Measurements from ENCODE around the gene B4GALT5. TPM values are rescaled to one million over a fixed set of nuclear protein-coding genes. Genes with fewer than 3 reads are reported as not detected.

Gene B4GALT5
- total and polyA plus RNA-seq, 9 donors: 18.4 to 45.6 (median 37.5) TPM

DNA sequence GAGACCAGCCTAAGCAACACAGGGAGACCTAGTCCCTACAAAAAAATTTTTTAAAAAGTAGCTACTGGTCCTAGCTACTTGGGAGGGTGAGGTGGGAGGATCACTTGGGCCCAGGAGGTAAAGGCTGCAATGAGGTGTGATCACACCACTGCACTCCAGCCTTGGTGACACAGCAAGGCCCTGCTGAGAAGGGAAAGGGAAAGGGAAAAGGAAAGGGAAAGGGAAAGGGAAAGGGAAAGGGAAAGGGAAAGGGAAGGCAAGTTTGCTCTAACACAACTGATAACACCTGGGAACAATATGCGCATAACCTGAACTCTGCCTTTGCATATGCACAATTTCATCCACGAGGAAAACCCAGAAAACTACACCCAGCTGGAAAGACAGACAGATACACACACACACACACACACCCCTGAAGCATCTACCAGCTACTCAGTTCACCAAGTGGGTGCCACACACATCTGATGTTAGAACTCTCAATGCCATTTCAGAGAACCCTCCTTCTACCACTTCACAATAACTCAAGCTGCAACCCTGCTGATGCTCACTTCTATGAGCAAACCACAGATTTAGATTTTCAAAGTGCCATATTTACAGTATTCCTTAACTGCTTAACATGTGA lies 19.1 kb downstream of the B4GALT5 start:
- peaks cover 7% of the 10 kb centered on the region for H3K4me1 ChIP-seq (ENCODE audit: control insufficient read depth, insufficient read depth, low read length)
- H3K27me3 ChIP-seq (ENCODE audit: control insufficient read depth, insufficient read depth, low read length): no peaks in the 10 kb centered on the region
- DNase-seq: no peak
- no peaks in the 10 kb centered on the region for H3K36me3 ChIP-seq (ENCODE audit: control insufficient read depth, insufficient read depth, low read length)
- H3K9me3 ChIP-seq (replicated peaks; ENCODE audit: control insufficient read depth, low read depth, low read length): no peaks in the 10 kb centered on the region
- no peak overlapping the region for H3K4me3 ChIP-seq (ENCODE audit: low read length)
- no peak overlapping the region for H3K27ac ChIP-seq (ENCODE audit: low read length)
- WGBS (ENCODE audit: insufficient coverage): 13% methylated on average over 1 of the region's 2 CpGs

DNA sequence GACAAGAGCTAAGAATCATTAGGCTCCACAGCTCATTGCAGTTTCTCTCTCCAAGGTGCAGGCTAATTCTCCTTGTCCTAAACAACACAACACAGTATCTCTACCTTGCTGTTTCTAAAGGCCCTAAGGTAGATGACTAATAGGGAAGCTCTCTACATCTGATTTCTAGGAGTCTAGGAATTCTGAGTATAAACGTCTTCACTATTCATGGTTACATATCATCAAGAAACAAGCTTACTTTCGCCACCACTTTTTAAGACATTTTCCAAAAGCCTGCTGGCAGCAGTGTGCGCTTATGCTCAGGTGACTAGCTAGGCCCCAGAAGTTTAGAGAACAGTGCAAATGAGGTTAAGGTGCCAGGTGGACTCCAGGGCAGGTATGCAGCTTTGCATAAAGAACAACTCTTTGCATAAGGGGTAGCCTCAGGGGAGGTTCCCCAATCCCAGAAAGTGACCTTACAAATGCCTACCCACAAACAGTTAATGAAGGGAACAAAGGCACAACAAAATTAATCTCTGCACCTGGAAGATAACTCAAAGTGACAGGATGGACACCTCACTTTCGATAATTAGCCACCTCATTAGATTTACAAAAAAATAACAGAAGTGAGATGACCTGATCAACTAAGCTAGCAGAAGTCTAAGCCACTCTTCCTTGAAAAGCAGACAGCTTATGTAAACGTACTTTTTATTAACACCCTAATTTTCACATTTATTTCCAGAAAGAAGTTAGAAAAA lies 20.1 kb downstream of the B4GALT5 start:
- Histone ChIP-seq H3K9me3 (replicated peaks; ENCODE audit: control insufficient read depth, low read depth, low read length) (no peaks in the 10 kb centered on the region), H3K27me3 (ENCODE audit: control insufficient read depth, insufficient read depth, low read length) (no peaks in the 10 kb centered on the region), H3K4me3 (ENCODE audit: low read length) (no peak overlapping the region), H3K4me1 (ENCODE audit: control insufficient read depth, insufficient read depth, low read length) (peaks cover 7% of the 10 kb centered on the region), H3K27ac (ENCODE audit: low read length) (no peak overlapping the region), H3K36me3 (ENCODE audit: control insufficient read depth, insufficient read depth, low read length) (no peaks in the 10 kb centered on the region)
- WGBS (ENCODE audit: insufficient coverage): no CpG with 5 or more reads among the region's 5 CpGs
- DNase-seq: no peak

DNA sequence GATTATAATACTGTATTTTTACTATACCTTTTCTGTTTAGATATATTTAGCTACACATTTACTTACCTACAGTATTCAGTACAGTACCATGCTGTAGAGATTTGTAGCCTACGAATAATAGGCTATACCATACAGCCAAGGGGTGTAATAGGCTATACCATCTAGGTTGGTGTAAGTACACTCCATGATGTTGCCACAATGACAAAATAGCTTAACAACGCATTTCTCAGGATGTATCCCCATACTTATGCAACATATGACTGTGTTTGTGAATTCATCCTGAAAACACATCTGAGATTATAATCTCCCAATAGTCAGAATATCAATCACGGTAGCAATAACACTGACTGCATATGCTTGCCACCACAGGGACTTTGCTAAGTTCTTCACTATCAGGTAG lies 20.7 kb downstream of the B4GALT5 start:
- no peaks in the 10 kb centered on the region for H3K9me3 ChIP-seq (replicated peaks; ENCODE audit: control insufficient read depth, low read depth, low read length)
- no peak overlapping the region for H3K4me3 ChIP-seq (ENCODE audit: low read length)
- no peak for DNase-seq
- H3K27me3 ChIP-seq (ENCODE audit: control insufficient read depth, insufficient read depth, low read length): no peaks in the 10 kb centered on the region
- WGBS (ENCODE audit: insufficient coverage): 40% methylated on average over 1 of the region's 3 CpGs
- peaks cover 8% of the 10 kb centered on the region for H3K4me1 ChIP-seq (ENCODE audit: control insufficient read depth, insufficient read depth, low read length)
- H3K36me3 ChIP-seq (ENCODE audit: control insufficient read depth, insufficient read depth, low read length): no peaks in the 10 kb centered on the region
- no peak overlapping the region for H3K27ac ChIP-seq (ENCODE audit: low read length)

DNA sequence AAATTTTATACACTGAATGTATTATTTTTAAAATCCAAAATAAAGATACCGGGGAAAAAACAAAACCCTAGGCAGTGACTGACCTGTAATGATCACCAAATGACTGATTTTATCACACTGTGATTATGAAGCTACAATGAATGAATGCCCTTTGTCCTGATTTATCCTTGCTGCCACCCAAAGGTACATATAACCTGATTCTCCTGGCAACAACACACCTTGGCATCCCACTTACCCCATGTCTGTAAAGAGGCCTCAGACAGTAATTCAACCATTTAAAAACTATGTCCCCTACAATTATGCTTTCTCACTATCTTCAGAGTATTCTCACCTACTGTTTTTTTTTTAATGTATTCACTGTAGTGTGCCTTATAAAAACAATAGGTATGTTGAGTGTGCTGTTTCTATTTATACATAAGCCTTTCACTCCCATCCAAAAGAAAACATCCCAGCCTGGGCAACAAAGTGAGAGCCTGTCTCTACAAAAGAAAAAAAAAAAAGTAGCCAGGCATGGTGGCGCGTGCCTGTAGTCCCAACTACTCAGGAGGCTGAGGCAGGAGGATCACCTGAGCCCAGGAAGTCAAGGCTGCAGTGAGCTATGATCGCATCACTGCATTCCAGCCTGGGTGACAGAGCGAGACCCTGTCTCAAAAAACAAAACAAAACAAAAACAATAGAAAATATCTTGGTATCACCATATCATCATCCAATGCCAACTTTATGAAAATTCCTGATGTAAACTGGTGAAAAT lies 21.7 kb downstream of the B4GALT5 start:
- H3K27me3 ChIP-seq (ENCODE audit: control insufficient read depth, insufficient read depth, low read length): no peaks in the 10 kb centered on the region
- H3K27ac ChIP-seq (ENCODE audit: low read length): no peak overlapping the region
- H3K4me3 ChIP-seq (ENCODE audit: low read length): no peak overlapping the region
- WGBS (ENCODE audit: insufficient coverage): 100% methylated on average over 3 of the region's 5 CpGs
- H3K36me3 ChIP-seq (ENCODE audit: control insufficient read depth, insufficient read depth, low read length): no peaks in the 10 kb centered on the region
- H3K9me3 ChIP-seq (replicated peaks; ENCODE audit: control insufficient read depth, low read depth, low read length): no peaks in the 10 kb centered on the region
- H3K4me1 ChIP-seq (ENCODE audit: control insufficient read depth, insufficient read depth, low read length): peaks cover 7% of the 10 kb centered on the region
- DNase-seq: no peak

DNA sequence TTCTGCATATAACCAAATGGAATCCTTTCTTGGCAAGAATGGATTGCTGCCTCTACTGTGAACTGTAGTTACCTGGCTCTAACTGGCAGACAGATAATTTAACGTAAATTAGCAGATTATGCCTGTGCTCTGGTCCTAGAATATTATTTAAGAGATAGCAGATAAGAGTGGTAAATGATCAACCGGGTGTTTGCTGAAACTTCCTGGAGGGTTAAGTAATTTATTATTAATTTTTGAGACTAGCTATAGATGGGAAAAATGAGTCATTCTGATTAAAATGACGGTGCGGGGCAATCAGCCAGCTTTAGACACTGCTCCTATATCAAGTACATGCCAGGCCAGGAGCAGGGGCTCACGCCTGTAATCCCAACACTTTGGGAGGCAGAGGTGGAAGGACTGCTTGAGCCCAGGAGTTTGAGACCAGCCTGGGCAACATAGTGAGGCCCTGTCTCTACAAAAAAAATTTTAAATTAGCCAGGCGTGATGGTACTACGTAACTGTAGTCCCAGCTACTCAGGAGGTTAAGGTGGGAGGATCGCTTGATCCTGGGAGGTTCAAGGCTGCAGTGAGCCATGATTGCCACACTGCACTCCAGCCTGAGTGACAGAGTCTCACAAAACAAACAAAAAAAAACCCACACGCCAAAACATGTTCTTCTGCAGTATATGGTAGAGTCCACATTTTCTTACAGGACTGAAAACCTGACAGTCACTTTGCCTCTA lies 22.6 kb downstream of the B4GALT5 start:
- Histone ChIP-seq H3K4me3 (ENCODE audit: low read length) (no peak overlapping the region), H3K9me3 (replicated peaks; ENCODE audit: control insufficient read depth, low read depth, low read length) (no peaks in the 10 kb centered on the region), H3K36me3 (ENCODE audit: control insufficient read depth, insufficient read depth, low read length) (no peaks in the 10 kb centered on the region), H3K27ac (ENCODE audit: low read length) (no peak overlapping the region), H3K4me1 (ENCODE audit: control insufficient read depth, insufficient read depth, low read length) (peaks cover 6% of the 10 kb centered on the region), H3K27me3 (ENCODE audit: control insufficient read depth, insufficient read depth, low read length) (no peaks in the 10 kb centered on the region)
- 71% methylated on average over 1 of the region's 9 CpGs for WGBS (ENCODE audit: insufficient coverage)
- no peak for DNase-seq

DNA sequence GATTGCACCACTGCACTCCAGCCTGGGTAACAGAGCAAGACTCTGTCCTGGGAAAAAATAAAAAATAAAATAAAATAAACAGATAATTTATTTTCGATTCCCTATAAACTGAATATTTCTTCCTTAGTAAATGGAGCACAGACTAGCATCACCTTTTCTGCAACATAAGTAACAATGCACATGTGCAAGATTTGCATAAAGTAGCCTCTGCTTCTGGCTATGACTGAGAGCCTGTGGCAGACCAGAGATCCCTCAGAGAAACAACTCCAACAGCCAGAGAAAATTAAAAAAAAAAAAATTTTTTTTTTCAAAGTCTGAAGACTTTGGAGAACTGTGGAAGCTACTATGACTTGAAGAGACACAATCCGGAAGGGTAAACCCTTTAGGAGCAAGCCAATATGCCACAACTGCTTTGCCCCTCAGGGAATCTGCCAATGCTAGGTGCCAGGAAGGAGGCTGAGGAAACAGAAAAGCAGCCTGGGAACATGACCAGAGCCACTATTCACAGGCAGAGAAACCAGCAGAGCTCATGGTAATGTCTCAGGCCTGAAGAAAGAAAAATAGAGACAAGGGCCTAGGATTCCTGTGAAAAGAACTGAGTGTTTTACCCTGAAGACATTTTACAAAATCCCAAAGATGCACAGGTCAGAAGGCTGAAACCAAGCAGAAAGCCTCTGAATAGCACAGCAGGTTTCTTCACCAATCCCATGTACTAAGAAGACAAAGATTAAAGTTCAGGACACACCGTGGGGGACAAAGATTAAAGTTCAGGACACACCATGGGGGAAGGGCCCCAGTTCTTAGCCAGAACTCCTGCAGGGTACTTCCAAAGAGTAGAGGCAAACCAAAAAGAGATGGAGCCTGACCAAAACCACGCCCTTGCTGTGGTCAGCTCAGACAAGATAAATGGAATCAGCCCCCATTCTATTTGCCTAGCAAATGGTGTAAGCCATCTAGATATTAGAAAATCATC lies 25.8 kb downstream of the B4GALT5 start:
- Histone ChIP-seq H3K27me3 (ENCODE audit: control insufficient read depth, insufficient read depth, low read length) (no peaks in the 10 kb centered on the region), H3K4me1 (ENCODE audit: control insufficient read depth, insufficient read depth, low read length) (peaks cover 11% of the 10 kb centered on the region), H3K36me3 (ENCODE audit: control insufficient read depth, insufficient read depth, low read length) (peaks cover 3% of the 10 kb centered on the region), H3K27ac (ENCODE audit: low read length) (no peak overlapping the region), H3K9me3 (replicated peaks; ENCODE audit: control insufficient read depth, low read depth, low read length) (no peaks in the 10 kb centered on the region), H3K4me3 (ENCODE audit: low read length) (no peak overlapping the region)
- DNase-seq: no peak
- WGBS (ENCODE audit: insufficient coverage): 34% methylated on average over 3 of the region's 4 CpGs

DNA sequence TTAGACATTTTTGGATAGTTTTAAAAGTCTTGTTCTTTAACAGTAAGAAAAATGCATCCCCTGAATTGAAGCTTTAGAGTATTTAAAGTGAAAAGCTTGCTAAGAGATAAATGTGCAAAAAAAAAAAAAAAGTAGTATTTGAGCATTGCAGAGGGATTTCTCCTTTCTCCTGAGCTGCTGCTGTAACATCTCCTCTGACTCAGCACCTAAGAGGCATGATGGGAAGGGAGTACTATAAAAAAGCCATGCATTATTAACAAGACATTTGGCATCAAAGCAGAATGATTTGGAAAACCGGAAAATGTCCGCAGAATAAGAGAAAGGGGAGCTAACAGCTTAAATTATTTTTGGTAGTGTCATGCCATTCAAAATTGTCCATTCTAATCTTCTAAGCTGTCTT lies 27.9 kb downstream of the B4GALT5 start:
- no CpG with 5 or more reads among the region's 2 CpGs for WGBS (ENCODE audit: insufficient coverage)
- H3K27me3 ChIP-seq (ENCODE audit: control insufficient read depth, insufficient read depth, low read length): no peaks in the 10 kb centered on the region
- H3K9me3 ChIP-seq (replicated peaks; ENCODE audit: control insufficient read depth, low read depth, low read length): no peaks in the 10 kb centered on the region
- no peak overlapping the region for H3K27ac ChIP-seq (ENCODE audit: low read length)
- peaks cover 17% of the 10 kb centered on the region for H3K4me1 ChIP-seq (ENCODE audit: control insufficient read depth, insufficient read depth, low read length)
- no peak overlapping the region for H3K4me3 ChIP-seq (ENCODE audit: low read length)
- H3K36me3 ChIP-seq (ENCODE audit: control insufficient read depth, insufficient read depth, low read length): peaks cover 7% of the 10 kb centered on the region
- peak; percentile 37 for DNase-seq

DNA sequence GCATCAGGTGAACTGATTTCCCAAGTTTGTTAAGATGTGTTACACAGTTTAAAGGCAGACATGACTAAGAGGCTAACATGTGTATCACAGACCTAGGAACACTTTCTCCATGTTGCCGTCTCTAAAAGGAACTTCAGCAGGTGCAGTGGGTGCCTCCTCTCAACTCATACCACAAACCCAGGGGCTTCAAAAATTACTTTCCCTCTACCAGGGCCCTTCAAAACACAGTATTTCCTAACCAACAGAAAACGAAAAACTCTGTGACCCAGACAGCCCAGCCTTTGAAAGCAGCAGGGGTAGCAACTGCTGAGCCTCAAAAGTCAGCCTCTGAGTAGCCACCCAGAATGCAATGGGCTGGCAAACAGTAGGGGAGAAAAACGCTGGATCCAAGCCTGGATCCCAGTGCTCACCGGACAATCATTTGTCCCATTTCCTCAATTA lies 28.5 kb downstream of the B4GALT5 start:
- no peaks in the 10 kb centered on the region for H3K9me3 ChIP-seq (replicated peaks; ENCODE audit: control insufficient read depth, low read depth, low read length)
- H3K4me1 ChIP-seq (ENCODE audit: control insufficient read depth, insufficient read depth, low read length): peaks cover 17% of the 10 kb centered on the region
- no peak for DNase-seq
- no peak overlapping the region for H3K4me3 ChIP-seq (ENCODE audit: low read length)
- H3K27ac ChIP-seq (ENCODE audit: low read length): no peak overlapping the region
- no peaks in the 10 kb centered on the region for H3K27me3 ChIP-seq (ENCODE audit: control insufficient read depth, insufficient read depth, low read length)
- peaks cover 7% of the 10 kb centered on the region for H3K36me3 ChIP-seq (ENCODE audit: control insufficient read depth, insufficient read depth, low read length)
- 30% methylated on average over 2 of the region's 4 CpGs for WGBS (ENCODE audit: insufficient coverage)

DNA sequence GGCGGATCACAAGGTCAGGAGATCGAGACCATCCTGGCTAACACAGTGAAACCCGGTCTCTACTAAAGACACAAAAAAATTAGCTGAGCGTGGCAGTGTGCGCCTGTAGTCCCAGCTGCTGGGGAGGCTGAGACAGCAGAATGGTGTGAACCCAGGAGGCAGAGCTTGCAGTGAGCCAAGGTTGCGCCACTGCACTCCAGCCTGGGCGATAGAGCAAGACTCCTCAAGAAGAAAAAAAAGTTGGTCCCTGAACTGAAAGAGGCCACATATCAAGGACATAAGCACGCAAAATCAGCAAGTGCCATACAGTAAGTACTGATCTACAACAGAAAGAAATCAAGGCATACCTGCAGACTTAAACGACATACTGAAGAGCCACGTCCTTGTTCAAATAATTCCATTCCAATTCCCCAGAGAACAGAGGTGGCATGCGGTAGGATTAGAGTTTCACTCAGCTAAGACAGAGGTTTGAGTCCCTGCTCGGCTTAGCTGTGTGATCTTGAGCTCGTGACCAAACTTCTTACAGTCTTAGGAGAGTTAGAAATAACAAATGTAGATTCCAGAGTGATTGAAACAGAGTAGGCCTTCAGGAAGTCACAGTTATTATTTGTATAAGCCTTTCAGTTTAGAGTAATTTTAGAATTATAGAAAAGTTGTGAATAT lies 29.2 kb downstream of the B4GALT5 start:
- Histone ChIP-seq H3K27ac (ENCODE audit: low read length) (no peak overlapping the region), H3K4me1 (ENCODE audit: control insufficient read depth, insufficient read depth, low read length) (peaks cover 17% of the 10 kb centered on the region)

More for the DNA sequence above, 29.2 kb downstream of the B4GALT5 start:
- Histone ChIP-seq H3K36me3 (ENCODE audit: control insufficient read depth, insufficient read depth, low read length) (peaks cover 7% of the 10 kb centered on the region), H3K27me3 (ENCODE audit: control insufficient read depth, insufficient read depth, low read length) (no peaks in the 10 kb centered on the region), H3K9me3 (replicated peaks; ENCODE audit: control insufficient read depth, low read depth, low read length) (no peaks in the 10 kb centered on the region), H3K4me3 (ENCODE audit: low read length) (no peak overlapping the region)
- WGBS (ENCODE audit: insufficient coverage): 93% methylated on average over 7 of the region's 13 CpGs
- DNase-seq: no peak

All from muscle of leg (tissue), 11 donors.